COLO829 (cell line): ENCODE data around the gene HHIPL1.
"Not testable (repeated sequence)": the region's sequence is repeated elsewhere in the genome, so short reads cannot be mapped to it uniquely, and the experiment has no call there.

Experiments used
- DNase-seq: peaks from one replicate; pipeline ENCODE4 v3.0.0; 2012; ENCODE audit warnings: low spot score

HHIPL1 gene

DNA sequence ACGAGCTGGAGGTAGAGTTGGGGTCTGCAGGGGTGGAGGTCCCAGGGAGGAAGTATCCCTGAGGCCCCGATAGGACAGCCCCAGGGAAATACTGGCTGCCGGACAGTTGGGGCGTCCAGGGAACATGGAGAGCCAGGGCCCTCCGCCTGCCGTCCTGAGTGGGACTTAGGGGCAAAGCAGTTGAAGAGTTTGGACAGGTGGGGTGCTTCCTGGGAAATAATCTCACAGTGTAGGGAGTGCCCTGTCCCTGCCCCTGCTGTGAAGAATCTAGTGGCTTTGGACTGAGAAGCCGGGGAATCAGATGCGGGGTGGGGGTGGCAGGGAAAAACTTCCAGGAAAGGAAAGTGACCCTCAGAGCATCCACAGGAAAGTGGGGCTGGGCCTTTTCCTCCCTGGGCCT, 9.8 kb upstream of the HHIPL1 start:
- no peak for DNase-seq

DNA sequence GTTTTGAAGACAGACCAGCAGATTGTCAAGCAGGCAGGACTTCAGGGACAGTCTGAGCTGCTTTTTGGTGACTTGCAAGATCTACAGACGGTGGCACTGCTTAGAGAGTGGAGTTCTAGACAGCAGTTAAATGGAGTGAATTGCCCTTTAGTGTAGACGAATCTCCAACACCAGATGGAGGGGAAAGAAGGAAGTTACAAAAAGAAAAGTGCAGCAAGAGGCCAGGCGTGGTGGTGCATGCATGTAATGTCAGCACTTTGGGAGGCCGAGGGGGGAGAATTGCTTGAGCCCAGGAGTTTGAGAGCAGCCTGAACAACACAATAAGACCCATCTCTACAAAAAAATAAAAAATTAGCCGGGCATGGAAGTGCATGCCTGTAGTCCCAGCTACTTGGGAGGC, 8.4 kb upstream of the HHIPL1 start:
- DNase-seq = no peak

DNA sequence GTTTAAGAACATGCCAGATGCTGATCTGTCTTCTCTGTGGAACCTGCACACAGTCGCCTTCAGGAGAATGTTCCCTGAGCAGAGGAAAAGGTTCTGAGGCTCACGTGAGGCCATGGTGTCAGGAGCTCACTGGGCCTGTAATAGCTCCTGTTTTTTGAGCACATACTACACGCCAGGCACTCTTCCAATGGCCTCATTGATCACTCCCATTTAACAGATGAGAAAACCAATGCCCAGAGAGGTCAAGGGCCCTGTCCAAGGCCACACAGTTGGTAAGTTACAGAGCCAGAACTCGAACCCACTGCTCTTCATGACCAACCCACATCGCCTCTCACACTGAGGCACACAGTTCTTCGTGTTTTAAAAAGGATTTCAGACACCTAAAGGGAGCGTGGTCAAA, 7.3 kb upstream of the HHIPL1 start:
- no peak for DNase-seq

DNA sequence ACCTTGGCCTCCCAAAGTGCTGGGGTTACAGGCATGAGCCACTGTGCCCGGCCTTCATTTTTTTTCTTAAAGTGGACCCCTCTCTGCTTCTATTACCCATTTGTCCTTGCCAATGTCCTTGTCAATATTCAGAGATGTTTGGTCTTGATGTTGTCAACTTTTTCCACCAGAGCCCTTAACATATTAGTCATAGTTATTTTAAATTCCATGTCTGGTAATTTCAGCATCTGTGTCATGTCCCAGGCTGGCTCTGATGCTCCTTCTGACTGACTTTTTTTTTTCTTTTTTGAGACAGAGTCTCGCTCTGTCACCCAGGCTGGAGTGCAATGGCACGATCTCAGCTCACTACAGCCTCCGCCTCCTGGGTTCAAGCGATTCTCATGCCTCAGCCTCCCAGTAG, 2.2 kb upstream of the HHIPL1 start:
- DNase-seq = not testable (repeated sequence)

DNA sequence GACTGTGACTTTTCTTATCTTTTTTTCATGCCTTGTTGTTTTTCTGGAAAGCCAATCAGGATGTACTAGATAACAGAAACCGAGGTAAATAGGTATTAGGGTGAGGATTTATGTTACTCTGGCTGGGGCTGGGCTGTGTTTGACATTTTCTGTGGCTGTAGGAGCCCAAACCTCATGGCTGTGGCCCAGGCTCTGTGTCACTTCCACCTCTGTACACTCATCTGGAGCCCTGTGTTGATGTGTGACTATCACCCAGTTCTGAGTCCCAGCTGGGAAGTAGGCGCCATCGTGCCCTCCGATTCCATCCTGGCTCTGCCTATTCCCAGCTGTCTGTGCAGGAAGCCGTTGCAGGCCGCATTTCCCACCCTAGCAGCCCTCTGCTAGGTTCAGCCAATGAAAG, 1.6 kb upstream of the HHIPL1 start:
- DNase-seq = no peak

DNA sequence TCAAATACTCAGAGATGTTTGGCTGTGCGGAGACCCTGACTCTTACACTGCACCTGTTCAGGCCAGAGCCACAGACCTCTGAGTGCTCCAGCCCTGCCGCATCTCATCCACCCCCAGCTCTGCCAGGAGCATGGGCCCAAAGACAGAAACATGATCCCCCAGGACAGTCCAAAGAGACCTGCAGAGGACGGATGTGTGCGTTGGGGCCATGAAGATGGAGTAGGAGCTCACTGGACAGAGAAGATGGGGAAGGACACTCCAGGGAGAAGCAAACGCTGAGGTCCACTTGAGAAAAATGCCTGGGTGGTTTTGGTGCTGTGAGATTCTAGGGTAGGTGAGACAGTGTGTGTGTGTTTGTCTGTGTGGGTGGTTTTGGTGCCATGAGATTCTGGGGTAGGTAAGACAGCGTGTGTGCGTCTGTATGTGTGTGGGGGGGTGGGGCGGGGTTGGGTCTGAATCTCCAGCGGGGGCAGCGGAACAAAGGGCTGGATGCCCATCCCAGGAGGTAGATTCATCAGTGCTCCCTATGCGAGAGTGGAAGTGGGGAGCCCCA, 818 bp upstream of the HHIPL1 start:
- no peak for DNase-seq

DNA sequence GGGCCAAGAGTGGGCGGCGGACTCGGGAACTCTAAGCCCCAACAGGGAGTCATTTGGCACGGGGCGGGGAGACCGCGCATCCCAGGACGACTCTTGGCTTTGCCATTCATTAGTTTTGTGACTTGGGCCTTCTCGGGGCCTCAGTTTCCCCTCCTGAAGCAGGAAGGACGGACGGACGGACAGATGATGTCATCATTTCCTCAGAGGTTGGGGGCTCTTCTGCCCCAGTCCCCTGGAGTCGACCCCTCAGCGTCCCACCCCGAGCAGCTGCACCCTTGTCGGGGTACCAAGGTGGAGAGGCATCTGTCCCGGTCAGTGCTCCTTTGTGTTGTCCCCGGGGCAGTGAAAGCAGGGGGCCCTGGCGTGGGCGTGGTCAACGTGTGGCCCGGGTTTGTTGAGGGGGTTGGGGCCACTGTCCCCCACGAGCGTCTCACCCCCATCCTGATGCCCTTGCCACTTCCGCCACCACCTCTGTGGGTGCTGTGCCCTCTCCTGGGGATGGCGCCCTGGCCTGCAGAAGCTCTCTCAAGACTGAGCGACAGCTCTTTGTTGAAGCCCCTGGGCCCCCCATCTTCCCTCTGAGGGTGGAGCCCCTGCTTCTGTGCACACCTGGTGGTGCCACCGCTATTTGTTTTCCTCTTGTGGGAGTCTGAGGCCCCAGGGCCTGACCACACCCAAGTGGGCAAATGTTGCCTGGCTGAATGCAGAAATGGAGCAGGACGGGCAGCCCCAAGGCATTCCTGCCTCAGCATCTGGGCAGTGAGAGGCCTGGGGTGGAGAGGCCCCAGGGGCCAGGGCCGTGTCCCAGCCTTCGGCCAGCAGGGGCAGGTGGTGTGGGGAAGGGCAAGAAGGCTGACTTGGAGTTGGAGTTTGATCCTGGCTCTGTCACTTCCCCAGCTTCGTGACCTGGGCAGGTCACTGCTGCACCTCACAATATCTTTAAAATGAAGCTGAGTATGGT, 896 bp downstream of the HHIPL1 start:
- no peak for DNase-seq

DNA sequence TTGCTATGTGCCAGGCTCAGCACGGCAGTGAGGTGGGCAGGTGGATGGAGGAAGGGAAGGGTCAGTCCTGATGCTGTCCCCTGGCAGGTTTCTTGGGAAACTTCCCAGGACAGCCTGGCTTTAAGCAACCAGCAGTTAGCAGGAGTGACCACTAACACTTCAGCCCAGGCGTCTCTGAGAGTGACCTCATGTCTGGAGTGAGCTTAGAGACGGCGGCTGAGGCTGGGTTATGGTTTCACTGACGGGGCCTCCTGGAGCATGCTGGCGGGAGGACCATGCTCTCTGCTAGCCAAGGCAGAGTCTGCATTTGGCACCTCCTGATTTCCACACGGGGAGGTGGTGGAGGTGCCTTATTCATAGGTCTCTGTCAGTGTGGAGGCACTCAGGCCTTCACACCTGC, 2.5 kb downstream of the HHIPL1 start:
- no peak for DNase-seq

DNA sequence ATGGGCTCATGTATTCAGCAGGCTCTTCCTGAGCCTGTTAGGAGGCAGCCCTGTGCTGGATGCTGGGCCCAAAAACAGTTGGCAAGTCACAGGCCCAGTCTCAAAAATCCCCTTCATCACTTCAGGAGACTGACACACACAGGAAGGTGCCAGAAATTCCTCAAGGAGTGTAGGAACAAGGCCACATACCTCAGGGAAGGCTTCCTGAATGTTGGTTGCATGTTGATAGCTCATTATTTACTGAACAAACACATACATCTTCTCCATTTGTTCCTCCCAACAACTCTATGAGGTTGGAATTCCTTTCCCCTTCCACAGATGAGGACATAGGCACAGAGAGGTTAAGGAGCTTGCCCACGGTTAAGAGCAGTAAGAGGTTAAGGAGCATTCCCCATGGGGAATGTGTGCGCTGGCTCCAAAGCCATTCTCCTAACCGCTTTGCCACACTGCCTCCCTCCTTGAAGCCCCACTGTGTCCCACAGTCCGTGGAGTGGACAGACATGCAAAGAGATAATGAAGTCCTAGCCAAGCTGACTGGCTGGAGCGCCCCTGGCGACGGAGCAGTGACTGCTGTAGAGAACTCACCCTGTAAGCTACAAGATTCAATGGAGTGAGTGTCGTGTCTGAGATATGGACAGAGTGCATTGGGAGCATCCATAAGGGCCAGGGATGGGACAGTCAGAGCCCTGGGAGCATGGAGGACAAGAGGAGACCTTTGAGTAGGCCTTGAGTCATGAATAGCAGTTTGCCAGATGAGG, 3.3 kb downstream of the HHIPL1 start:
- no peak for DNase-seq

DNA sequence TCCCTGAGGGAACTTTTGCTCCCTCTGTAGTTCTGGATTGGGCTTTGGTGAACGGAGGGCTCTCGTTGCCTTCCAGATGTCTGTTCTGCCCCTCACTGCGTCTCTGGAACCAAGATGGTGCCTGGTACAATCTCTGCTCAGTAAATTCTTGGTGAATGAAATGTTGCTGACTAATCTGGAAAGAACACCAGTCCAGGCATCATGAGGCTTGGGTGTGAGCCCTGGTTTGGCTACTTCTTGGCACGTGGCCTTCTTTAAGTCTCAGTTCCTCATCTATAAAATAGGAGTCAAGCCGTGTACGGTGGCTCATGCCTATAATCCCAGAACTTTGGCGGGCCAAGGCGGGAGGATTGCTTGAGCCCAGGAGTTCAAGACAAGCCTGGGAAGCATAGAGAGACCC, 4.3 kb downstream of the HHIPL1 start:
- DNase-seq = no peak

DNA sequence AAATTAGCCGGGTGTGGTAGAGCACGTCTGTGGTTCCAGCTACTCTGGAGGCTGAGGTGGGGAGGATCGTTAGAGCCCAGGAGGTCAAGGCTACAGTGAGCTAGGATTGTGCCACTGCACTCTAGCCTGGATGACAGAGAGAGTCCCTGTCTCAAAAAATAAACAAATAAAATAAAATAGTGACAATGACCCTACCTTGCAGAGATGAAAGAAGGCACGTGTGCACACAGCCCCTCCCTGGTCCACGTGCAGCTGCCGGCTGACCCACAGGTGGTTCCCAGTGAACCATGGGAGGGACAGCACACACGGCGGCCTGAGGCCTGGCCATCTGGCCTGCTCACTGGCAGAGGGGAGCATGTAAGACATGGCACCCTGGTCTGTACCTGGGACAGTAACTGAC, 4.7 kb downstream of the HHIPL1 start:
- DNase-seq = no peak

DNA sequence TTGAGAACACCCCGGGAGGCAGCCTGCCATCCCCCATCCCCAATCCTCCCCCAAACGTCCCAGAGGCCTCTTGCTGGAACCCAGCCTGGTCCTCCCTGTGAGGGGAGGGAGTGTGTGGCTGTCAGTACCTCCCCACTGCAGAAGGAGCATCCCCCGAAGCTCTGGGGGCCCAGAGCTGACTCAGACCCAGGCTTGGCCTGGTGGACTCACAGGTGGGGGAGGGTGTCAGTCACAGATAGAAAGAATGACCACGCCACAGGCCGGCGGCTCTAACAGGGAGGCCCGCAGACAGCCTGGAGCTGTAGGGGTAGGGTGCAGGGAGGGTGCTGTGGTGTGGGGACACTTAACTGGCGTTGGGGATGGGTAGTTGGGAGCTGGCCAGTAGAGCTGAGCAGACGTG, 5.3 kb downstream of the HHIPL1 start:
- no peak for DNase-seq

DNA sequence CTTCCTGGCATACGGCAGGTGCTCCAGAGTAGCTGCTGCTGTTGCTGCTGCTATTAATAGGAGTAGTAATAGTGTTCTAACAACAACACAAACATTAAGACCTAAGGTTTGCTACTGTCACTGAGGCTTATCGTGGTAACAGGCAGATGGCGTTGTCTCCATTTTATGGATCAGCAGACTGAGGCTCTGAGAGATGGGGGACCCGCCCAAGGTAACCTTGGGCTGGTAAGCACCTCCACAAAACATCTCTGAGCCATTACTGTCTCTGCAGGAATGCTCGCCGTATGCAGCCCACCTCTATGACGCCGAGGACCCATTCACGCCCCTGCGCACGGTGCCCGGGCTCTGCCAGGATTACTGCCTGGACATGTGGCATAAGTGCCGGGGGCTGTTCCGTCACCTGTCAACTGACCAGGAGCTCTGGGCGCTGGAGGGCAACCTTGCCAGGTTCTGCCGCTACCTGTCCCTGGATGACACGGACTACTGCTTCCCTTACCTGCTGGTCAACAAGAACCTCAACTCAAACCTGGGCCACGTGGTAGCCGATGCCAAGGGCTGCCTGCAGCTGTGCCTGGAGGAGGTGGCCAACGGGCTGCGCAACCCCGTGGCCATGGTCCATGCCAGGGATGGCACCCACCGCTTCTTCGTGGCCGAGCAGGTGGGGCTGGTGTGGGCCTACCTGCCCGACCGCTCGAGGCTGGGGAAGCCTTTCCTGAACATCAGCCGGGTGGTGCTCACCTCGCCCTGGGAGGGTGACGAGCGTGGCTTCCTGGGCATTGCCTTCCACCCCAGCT, 7.2 kb downstream of the HHIPL1 start:
- DNase-seq = no peak

DNA sequence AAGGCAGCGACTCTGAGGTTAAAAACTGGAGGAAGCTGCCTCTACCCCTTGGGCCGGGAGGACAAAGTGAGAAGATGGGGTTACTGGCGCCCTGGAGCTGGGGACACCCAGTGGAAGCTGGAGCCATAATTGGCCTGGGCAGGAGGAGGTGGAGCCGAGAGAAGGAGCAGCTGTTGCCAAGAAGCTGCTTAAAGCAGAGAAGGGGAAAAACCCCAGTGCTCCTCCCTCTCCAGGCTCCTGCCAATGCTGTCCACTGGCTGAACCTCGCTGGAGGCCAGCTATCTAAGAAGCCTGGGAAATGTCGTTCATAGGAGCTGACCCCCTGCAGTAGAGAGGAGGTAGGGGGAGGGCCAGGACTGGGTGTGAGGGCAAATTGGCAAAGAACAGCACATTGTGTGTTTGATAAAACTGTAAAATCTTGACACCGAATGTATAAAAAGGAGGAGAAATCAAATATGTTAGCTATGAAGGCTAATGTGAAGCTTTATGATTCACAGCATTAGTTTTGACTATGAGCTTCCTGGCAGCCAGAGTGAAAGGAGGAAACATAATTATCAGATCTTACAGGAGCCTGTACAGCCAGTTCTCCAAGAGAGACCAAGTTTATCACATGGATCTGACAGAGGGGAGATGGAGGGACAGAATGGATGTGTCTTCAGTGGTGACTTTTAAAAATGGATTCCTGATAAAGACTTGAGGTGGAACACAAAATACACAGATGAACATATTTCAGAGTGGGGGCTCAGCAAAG, 9.5 kb downstream of the HHIPL1 start:
- no peak for DNase-seq

DNA sequence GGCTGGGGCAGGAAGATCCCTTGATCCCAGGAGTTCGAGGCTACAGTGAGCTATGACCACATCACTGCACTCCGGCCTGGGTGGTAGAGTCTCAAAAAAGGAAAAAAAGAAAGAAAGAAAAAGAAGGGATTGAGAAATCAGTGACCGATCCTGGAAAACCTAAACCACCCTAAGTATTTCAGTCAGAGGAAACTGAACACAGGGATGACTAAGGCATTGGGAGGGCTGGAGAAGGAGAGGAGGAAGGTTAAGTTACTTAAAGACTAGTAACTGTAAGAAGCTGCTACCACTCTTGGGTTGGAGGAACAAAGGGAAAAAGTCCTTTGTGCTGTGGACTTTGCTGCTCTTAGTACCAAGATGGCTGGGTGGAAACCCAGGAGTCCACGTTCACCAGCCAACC, 10.6 kb downstream of the HHIPL1 start:
- DNase-seq = no peak

DNA sequence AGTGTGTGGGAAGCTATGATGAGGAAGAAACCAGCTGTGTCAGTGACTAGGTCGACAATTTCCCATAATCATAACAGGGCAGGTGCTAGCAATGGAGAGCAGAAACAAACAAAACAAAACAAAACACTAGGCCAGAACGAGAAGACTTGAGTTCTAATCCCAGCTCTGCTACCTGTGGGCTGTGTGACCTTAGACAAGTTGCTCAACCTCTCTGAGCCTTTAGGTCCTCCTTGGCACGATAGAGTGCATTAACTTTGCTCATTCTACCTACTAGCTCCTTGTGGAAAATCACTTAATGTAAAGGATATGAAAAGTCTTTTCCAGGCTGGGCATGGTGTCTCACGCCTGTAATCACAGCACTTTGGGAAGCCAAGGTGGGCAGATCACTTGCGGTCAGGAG, 11.2 kb downstream of the HHIPL1 start:
- DNase-seq = no peak

DNA sequence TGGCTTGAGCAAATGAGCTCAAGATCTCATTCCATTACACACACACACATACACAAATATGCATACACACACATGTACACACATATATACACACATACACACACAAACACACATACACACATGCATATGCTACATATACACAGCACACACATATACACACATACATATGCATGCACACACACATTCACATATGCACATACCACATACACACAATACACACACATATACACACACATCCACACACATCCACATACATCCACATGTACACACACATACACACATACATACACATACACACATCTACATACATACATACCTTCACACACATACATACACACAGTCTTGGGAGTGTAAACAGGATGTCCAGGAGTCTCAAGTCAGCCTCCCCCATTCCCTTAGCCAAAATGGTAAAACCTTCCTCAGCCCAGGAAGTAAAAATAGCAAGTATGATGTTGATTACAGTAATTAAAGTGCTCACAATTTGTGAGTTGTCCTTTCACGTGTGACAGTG, 12.8 kb downstream of the HHIPL1 start:
- no peak for DNase-seq

DNA sequence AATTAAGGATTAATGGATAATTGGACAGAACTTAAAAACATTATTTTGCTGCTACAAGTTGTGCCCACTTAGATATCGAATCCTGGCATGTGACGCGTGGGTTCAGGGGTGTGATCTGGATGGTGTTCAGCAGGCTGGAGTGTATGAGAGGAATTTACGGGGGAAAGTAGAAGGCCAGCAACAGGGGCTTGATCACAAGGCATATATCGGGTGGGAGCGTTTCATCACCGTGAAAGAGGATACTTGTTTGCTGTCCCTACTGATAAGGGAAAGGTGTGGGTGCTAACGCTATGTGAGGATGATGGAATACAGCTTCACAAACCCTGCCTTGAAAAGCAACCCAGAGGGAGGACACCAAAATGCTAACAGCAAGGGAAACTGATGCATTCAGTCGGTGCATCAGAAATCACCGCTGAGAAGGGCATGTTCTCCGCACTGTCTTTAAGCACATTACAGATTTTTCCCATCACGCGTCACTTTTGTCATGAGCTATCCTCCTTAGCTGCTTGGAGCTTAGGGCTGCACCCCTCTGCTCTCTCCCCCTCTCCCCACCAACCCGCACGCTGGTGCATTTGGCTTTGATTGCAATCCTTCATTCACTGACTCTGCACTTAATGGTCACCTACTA, 13.4 kb downstream of the HHIPL1 start:
- DNase-seq = no peak

DNA sequence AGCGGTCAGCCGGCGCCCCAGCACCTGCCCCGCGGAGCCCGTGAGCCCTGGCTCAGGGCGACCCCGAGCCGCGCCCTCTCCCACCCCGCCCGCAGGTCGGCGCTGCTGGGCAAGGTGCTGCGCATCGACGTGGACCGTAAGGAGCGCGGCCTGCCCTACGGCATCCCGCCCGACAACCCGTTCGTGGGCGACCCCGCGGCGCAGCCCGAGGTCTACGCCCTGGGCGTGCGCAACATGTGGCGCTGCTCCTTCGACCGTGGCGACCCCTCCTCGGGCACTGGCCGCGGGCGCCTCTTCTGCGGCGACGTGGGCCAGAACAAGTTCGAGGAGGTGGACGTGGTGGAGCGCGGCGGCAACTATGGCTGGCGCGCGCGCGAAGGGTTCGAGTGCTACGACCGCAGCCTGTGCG, 14.4 kb downstream of the HHIPL1 start:
- DNase-seq = no peak

DNA sequence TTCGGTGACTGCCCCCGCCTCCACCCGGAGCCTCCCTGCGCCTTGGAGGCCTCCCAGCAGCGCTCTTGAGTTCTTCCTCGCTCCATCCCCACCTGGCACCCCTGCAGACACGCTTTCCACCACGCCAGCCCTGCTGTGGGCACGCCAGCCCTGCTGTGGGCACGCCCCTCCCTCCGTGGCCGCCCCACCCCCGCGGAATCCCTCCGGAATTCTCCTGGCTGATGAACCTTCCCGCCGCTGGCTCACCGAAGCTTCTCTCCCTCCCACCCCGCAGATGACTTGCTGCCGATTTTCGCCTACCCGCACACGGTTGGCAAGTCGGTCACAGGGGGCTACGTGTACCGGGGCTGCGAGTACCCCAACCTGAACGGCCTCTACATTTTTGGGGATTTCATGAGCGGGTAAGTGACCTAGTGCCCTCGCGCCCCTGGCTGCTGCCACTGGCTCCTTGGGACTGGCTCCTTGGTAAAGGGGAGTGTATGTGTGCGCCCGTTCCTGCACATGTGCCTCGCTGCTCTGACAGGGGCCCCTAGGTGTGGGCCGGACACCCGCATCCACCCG, 15.2 kb downstream of the HHIPL1 start:
- DNase-seq = no peak

DNA sequence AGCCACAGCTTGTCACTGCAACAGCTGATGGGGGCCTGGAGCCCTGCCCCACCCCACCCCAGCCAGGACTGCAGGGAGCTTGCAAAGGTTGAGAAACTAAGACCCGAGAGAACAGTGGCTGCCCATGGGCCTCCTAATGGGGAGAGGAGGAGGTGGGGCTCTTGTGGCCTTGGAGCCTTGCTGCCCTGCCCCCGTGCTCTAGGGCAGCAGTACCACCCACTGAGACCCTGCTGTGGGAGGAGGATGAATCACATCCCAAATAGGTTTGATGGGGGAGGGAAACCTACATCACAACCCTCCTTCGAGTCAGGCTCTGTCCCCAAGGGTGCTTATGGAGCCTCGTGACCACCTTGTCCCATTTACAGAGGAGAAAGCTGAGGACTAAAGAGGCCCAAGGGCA, 15.9 kb downstream of the HHIPL1 start:
- DNase-seq = no peak
